A549 treated with Hydrocortisone at 1 μM for 4 hours (cell line): ENCODE results near the gene SLC35B1. TPM values are rescaled to one million over a fixed set of nuclear protein-coding genes. Genes with fewer than 3 reads are reported as not detected.

ENCODE experiments used
- total RNA-seq: library from RNA; stranded (reverse); fragments of 200-300 nt; extraction: Qiagen RNA extraction; gene quantifications from 5 replicates; pipeline ENCODE4 v1.2.3, GENCODE V29; 2022

The SLC35B1 gene, protein sequence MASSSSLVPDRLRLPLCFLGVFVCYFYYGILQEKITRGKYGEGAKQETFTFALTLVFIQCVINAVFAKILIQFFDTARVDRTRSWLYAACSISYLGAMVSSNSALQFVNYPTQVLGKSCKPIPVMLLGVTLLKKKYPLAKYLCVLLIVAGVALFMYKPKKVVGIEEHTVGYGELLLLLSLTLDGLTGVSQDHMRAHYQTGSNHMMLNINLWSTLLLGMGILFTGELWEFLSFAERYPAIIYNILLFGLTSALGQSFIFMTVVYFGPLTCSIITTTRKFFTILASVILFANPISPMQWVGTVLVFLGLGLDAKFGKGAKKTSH
- total RNA-seq, result 87.0 to 100 TPM (median 95.3 TPM) in 5 replicates

DNA sequence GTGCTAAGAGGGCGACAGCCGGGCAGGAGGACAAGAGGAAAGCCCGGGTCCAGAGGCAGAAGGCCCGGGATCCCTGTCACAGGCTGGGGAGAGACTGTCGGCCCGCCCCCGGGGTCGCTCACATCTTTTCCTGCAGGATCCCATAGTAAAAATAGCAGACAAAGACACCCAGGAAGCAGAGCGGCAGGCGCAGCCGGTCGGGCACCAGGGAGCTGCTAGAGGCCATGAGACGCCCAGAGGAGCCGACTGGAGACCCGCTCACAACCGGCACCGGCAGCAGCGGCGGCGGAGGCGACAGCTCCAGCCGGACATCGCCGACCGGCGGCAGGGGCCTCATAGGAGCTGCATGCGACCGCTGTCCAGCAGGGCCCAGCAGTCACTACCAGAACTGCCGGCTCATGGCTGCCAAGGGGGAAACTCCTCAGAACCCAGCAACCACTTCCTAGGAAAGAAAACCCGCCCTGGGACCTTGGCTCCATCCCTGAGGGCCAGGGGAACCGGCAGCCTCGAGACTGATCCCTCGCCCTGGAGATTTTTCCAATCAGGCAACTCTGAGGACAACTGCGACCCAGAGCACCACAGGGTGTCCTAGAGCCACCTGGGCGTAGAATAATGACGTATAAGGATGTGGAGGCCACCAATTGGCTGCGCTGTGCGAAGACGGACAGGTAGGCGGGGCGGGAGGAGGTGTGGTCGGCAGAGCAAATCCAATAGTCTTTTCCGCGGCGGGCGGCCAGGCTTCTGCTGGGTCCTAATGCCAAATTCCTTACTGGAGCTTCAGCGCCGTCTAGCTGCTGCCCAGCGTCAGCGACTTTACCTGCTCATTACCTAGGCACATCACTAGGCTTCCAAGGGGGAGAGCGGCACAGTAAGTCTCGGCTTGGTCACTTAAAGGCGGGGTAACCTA, at the start of gene SLC35B1:
TSS of gene SLC35B1 (minus strand) at position 357 of the 907 bp plus-strand sequence. CDS start at position 226, 131 bp downstream.

DNA sequence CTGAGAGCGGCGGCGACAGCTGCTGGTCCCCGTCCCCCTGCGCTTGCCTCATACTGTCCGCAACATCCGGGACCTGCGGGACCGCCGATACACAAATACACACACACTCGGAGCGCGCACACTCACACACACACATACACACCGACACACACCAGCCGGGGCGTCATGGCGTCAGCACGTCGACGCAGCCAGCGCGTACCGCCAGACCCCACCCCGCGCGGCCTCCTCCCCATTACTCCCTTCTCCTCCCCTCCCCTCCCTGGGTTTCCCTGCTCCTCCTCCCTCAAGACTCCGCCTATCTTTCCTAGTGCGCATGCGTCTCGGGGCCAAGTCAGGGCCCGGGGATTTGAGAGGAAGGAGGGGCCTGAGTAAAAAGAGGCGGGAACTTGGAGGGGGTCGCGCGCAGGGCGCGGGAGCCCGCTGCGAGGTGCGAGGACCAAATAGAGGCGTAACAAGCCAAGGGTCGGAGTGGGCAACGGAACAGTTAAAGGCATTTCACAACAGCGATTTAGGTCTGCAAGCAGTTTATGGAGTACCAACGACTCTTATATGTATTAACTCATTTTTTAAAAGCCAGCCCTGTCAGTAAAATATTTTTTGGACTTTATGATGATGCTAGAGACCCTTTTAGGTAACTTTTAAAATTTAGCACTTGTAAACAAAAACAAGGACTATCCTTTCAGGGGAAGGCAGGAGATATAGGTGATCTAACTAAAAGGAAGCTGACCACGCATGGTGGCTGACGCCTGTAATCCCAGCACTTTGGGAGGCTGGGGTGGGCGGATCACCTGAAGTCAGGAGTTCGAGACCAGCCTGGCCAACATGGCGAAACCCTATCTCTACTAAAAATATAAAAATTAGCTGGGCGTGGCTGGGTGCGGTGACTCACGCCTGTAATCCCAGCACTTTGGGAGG, 29.6 kb downstream of the SLC35B1 start, which contains the start of gene SPOP:
TSS of gene SPOP (minus strand) at position 165 of the 915 bp plus-strand sequence. CDS start 55,287 bp downstream, outside the sequence.

Other genes with a start within 250 kb of the SLC35B1 start
- 0.82 to 1.1 TPM (median 0.90 TPM) in 5 replicates for gene NGFR, start 212.7 kb downstream of the SLC35B1 start, total RNA-seq
- gene NXPH3, start 132.1 kb downstream of the SLC35B1 start, total RNA-seq, result 1.0 to 1.4 TPM (median 1.3 TPM) in 5 replicates
- 37.7 to 49.7 TPM (median 42.3 TPM) in 5 replicates for gene SPOP, start 29.9 kb downstream of the SLC35B1 start, total RNA-seq
- 1.2 to 1.7 TPM (median 1.5 TPM) in 5 replicates for gene FAM117A, start 56.2 kb upstream of the SLC35B1 start, total RNA-seq
- 27.5 to 32.7 TPM (median 28.6 TPM) in 5 replicates for gene KAT7, start 80.7 kb upstream of the SLC35B1 start, total RNA-seq
- gene TAC4, start 140.1 kb upstream of the SLC35B1 start, total RNA-seq, result not detected in 5 replicates